B cell (primary cell): ENCODE results near the gene NGEF. TPM values are rescaled to one million over a fixed set of nuclear protein-coding genes. Genes with fewer than 3 reads are reported as not detected.
A peak's percentile ranks its signal among the peaks of the same experiment; 100 is the strongest.

Experiments used
- ATAC-seq: fragments of 200-7000 bp; cut with Tn5 transposase; one replicate; pipeline ENCODE4 v1.10.0; 2021; ENCODE audit warnings: low read depth, mild to moderate bottlenecking, moderate number of reproducible peaks, moderate library complexity
- CTCF ChIA-PET: fragments of 350-600 bp; sonication (Branson Sonifier 250); formaldehyde crosslinking; loops from one replicate; lab custom pipeline; 2021; ENCODE audit warnings: antibody characterized with exemption, inconsistent platforms; lab: Charles Lee
- POLR2A ChIA-PET: fragments of 350-600 bp; sonication (Branson Sonifier 250); formaldehyde crosslinking; loops from one replicate; lab custom pipeline; 2021; ENCODE audit warnings: antibody characterized with exemption; lab: Charles Lee
- DNase-seq: peaks from one replicate; pipeline ENCODE4 v3.0.0; 2013
- H2AFZ ChIP-seq: 2 replicates; pipeline ENCODE4 v1.6.1; 2012; ENCODE audit warnings: mild to moderate bottlenecking, low read depth, low read length; ENCODE audit not compliant: insufficient read depth, poor library complexity, severe bottlenecking
- H3K27ac ChIP-seq, 2 donors: 1 replicate in 1 of 2; 2 replicates in 1 of 2; pipeline ENCODE4 v1.5.1; 2012 to 2013; ENCODE audit warnings: low read length in 2 of 2, mild to moderate bottlenecking in 2 of 2, moderate library complexity in 1 of 2
- H3K27me3 ChIP-seq, 4 experiments: fragments of 200-600 bp in 1 of 4; sonication (generic) in 1 of 4; replicated peaks in 1 of 4; 1 replicate in 2 of 4; 2 replicates in 2 of 4; pipeline versions ENCODE4 v1.6.1 to v1.7.0; 2013 to 2016; ENCODE audit warnings: low read length in 3 of 4, mild to moderate bottlenecking in 2 of 4, mixed read lengths in 1 of 4, moderate library complexity in 1 of 4; ENCODE audit not compliant: insufficient read depth in 4 of 4, control insufficient read depth in 3 of 4; ENCODE audit errors: control extremely low read depth in 1 of 4
- H3K36me3 ChIP-seq, 2 experiments: replicated peaks in 1 of 2; 1 replicate in 1 of 2; 2 replicates in 1 of 2; pipeline versions ENCODE4 v1.6.1 to v1.7.1; 2013; ENCODE audit warnings: low read length in 1 of 2; ENCODE audit not compliant: insufficient read depth in 2 of 2, control insufficient read depth in 1 of 2; ENCODE audit errors: control extremely low read depth in 1 of 2, extremely low read depth in 1 of 2
- H3K4me1 ChIP-seq, 2 donors: fragments of 200-600 bp in 1 of 2; sonication (generic) in 1 of 2; 1 replicate in 1 of 2; 2 replicates in 1 of 2; pipeline versions ENCODE4 v1.5.1 to v1.6.1; 2013 to 2017; ENCODE audit warnings: low read length in 2 of 2; ENCODE audit not compliant: control insufficient read depth in 2 of 2, insufficient read depth in 2 of 2
- H3K4me2 ChIP-seq: replicated peaks from 2 replicates; pipeline ENCODE3; 2012; ENCODE audit warnings: mild to moderate bottlenecking, low read depth, low read length; ENCODE audit not compliant: poor library complexity, severe bottlenecking
- H3K4me3 ChIP-seq, 5 experiments: fragments of 200-600 bp in 1 of 5; sonication (generic) in 1 of 5; 1 replicate in 3 of 5; 2 replicates in 2 of 5; pipeline versions ENCODE4 v1.5.1 to v1.7.0; 2011 to 2016; ENCODE audit warnings: low read length in 4 of 5, mild to moderate bottlenecking in 4 of 5, low read depth in 2 of 5, control low read depth in 1 of 5, moderate library complexity in 1 of 5; ENCODE audit not compliant: insufficient read depth in 1 of 5; ENCODE audit errors: control extremely low read depth in 1 of 5, extremely low read depth in 1 of 5
- H3K79me2 ChIP-seq: fragments of 200-600 bp; sonication (generic); one replicate; pipeline ENCODE4 v1.6.0; 2016; ENCODE audit warnings: low read length; ENCODE audit not compliant: control insufficient read depth, insufficient read depth
- H3K9ac ChIP-seq: fragments of 200-600 bp; sonication (generic); 2 replicates; pipeline ENCODE4 v1.6.1; 2017; ENCODE audit warnings: mild to moderate bottlenecking, low read length, moderate library complexity
- H3K9me3 ChIP-seq, 3 donors: one replicate each; pipeline versions ENCODE4 v1.6.1 to v1.7.1; 2013; ENCODE audit warnings: low read length in 2 of 3; ENCODE audit not compliant: control insufficient read depth in 2 of 3, insufficient read depth in 1 of 3; ENCODE audit errors: control extremely low read depth in 1 of 3
- H4K20me1 ChIP-seq: 2 replicates; pipeline ENCODE4 v1.6.0; 2012; ENCODE audit warnings: mild to moderate bottlenecking, low read length; ENCODE audit not compliant: insufficient read depth, control insufficient read depth, poor library complexity, severe bottlenecking
- H3K27ac Mint-ChIP-seq: one replicate; pipeline ENCODE4 v1.8.0; 2021; ENCODE audit warnings: mixed read lengths
- H3K27me3 Mint-ChIP-seq: one replicate; pipeline ENCODE4 v1.8.0; 2021; ENCODE audit warnings: mixed read lengths
- H3K4me1 Mint-ChIP-seq: one replicate; pipeline ENCODE4 v1.8.0; 2021; ENCODE audit warnings: mixed read lengths
- H3K4me3 Mint-ChIP-seq: one replicate; pipeline ENCODE4 v1.8.0; 2021; ENCODE audit warnings: mixed read lengths
- H3K9me3 Mint-ChIP-seq: one replicate; pipeline ENCODE4 v1.8.0; 2022; ENCODE audit warnings: mixed read lengths; ENCODE audit not compliant: insufficient read depth
- CTCF ChIP-seq: fragments of 200-600 bp; IDR thresholded peaks from one replicate; pipeline ENCODE4 v1.8.0; 2022; ENCODE audit warnings: antibody characterized with exemption, mild to moderate bottlenecking
- EZH2 ChIP-seq: IDR thresholded peaks from 2 replicates; pipeline ENCODE4 v1.6.1; 2012; ENCODE audit warnings: borderline replicate concordance, low read depth, mild to moderate bottlenecking, moderate library complexity, low read length; ENCODE audit not compliant: insufficient read depth, poor library complexity, severe bottlenecking
- WGBS: methylation state at CpG from one replicate; pipeline ENCODE4 v1.1.5; 2013; ENCODE audit warnings: missing lambda C conversion rate; ENCODE audit not compliant: insufficient coverage; 5-methylcytosine and 5-hydroxymethylcytosine counted together
- intact Hi-C: fragments of 100-400 bp; cut with micrococcal nuclease; formaldehyde crosslinking; loops from one replicate; pipeline ENCODE4 v1.10.0; 2022
- polyA plus RNA-seq: library from polyadenylated mRNA; depleted of rRNA; stranded (reverse); fragments of >200 nt; gene quantifications from 2 replicates; pipeline ENCODE4 v1.2.3, GENCODE V29; 2012
- total RNA-seq, 2 donors: library from RNA; stranded (reverse); fragments of 120-200 nt in 1 of 2; gene quantifications; 1 replicate in 1 of 2; 2 replicates in 1 of 2; pipeline versions ENCODE4 v1.2.3 to v1.2.4, GENCODE V29; 2013 to 2022

Gene NGEF
- total and polyA plus RNA-seq, 2 donors (not counting 1 experiment from before 2014, with no cell fraction given): not detected

- H3K79me2 ChIP-seq: no peaks in the 10 kb centered on the region
- H3K9me3 ChIP-seq: no peaks in the 10 kb centered on the region
- peaks cover 5 to 60% of the 10 kb centered on the region in 2 experiments for H3K36me3 ChIP-seq
- TF ChIP-seq EZH2 (no peak), CTCF (no peak)
- 27% methylated on average over 5 of the region's 9 CpGs for WGBS
- ChIA-PET CTCF (no interaction called here), POLR2A (interaction anchor here (0.6 kb wide), 1 partner anchor 518 kb away, joined by 3 read pairs; no protein-coding TSS in a partner anchor)
- no peak overlapping the region for H3K9ac ChIP-seq
- H3K4me3 ChIP-seq: no peak overlapping the region
- H3K4me1 ChIP-seq: peaks cover 21 to 23% of the 10 kb centered on the region in 2 donors
- Mint-ChIP-seq H3K27ac (peak overlapping the region; percentile 85), H3K4me3 (no peak overlapping the region), H3K27me3 (no peaks in the 10 kb centered on the region), H3K9me3 (no peaks in the 10 kb centered on the region), H3K4me1 (peaks cover 33% of the 10 kb centered on the region)
- no peaks in the 10 kb centered on the region for H4K20me1 ChIP-seq
- peak overlapping the region; percentile 54 for H3K4me2 ChIP-seq
- intact Hi-C loops: no loop called here
- peak overlapping the region in 1 of 2 donors; percentile 77 for H3K27ac ChIP-seq
- no peaks in the 10 kb centered on the region for H3K27me3 ChIP-seq
- no peak overlapping the region for H2AFZ ChIP-seq
- DNase-seq: no peak
- ATAC-seq: no peak
Observed at GRCh38 chr2:232839411-232840079, 173.5 kb downstream of the NGEF start.

GRCh38 chr2:232838406-232838874 is 174.6 kb downstream of the NGEF start:
- Histone ChIP-seq H3K4me1 (peaks cover 21 to 23% of the 10 kb centered on the region in 2 donors), H2AFZ (peak overlapping the region; percentile 16), H3K9ac (peak overlapping the region; percentile 30), H3K27ac (peak overlapping the region; percentile 48 to 77), H3K36me3 (peaks cover 2 to 64% of the 10 kb centered on the region in 2 experiments), H3K9me3 (no peaks in the 10 kb centered on the region), H3K27me3 (no peaks in the 10 kb centered on the region), H3K79me2 (peaks cover 1% of the 10 kb centered on the region), H3K4me3 (no peak overlapping the region), H4K20me1 (no peaks in the 10 kb centered on the region), H3K4me2 (peak overlapping the region; percentile 54)
- Mint-ChIP-seq H3K27me3 (no peaks in the 10 kb centered on the region), H3K4me1 (peaks cover 33% of the 10 kb centered on the region), H3K27ac (peak overlapping the region; percentile 64), H3K9me3 (no peaks in the 10 kb centered on the region), H3K4me3 (peak overlapping the region; percentile 23)
- 37% methylated on average over 2 of the region's 2 CpGs for WGBS
- TF ChIP-seq CTCF: no peak
- DNase-seq (peak; percentile 50), ATAC-seq (peak; percentile 87)
- intact Hi-C loops: no loop called here
- POLR2A ChIA-PET: no interaction called here
- CTCF ChIA-PET: no interaction called here
